Neutrophil (primary cell): Measurements from ENCODE around the gene BAX.
"Not testable (repeated sequence)": the region's sequence is repeated elsewhere in the genome, so short reads cannot be mapped to it uniquely, and the experiment has no call there.

Experiments
- H3K27ac ChIP-seq: fragments of 200-600 bp; sonication (generic); 2 replicates; pipeline ENCODE4 v1.5.1; 2016; ENCODE audit warnings: mild to moderate bottlenecking, moderate library complexity
- H3K27me3 ChIP-seq: fragments of 200-600 bp; sonication (generic); 2 replicates; pipeline ENCODE4 v1.6.0; 2016; ENCODE audit warnings: mild to moderate bottlenecking
- H3K36me3 ChIP-seq: fragments of 200-600 bp; sonication (generic); 2 replicates; pipeline ENCODE4 v1.5.1; 2017
- H3K4me1 ChIP-seq, 2 experiments: fragments of 200-600 bp in 1 of 2; sonication (generic) in 1 of 2; 1 replicate in 1 of 2; 2 replicates in 1 of 2; pipeline versions ENCODE4 v1.5.1 to v1.6.1; 2013 to 2016; ENCODE audit warnings: low read depth in 1 of 2, low read length in 1 of 2, mild to moderate bottlenecking in 1 of 2, moderate library complexity in 1 of 2; ENCODE audit not compliant: control insufficient read depth in 1 of 2, insufficient read depth in 1 of 2
- H3K4me3 ChIP-seq, 2 experiments: fragments of 200-600 bp in 1 of 2; sonication (generic) in 1 of 2; 1 replicate in 1 of 2; 2 replicates in 1 of 2; pipeline ENCODE4 v1.5.1; 2013 to 2016; ENCODE audit warnings: low read depth in 1 of 2, low read length in 1 of 2, mild to moderate bottlenecking in 1 of 2, moderate library complexity in 1 of 2
- H3K9me3 ChIP-seq: fragments of 200-600 bp; sonication (generic); 2 replicates; pipeline ENCODE4 v1.5.1; 2016
- CTCF ChIP-seq: fragments of 200-600 bp; sonication (generic); IDR thresholded peaks from 2 replicates; pipeline ENCODE4 v1.5.1; 2016; ENCODE audit warnings: antibody characterized with exemption

Gene BAX

GRCh38 chr19:48926909-48927308, 27.8 kb upstream of the BAX start:
- no peak overlapping the region for H3K27ac ChIP-seq
- peaks cover 9% of the 10 kb centered on the region for H3K27me3 ChIP-seq
- no peak overlapping the region for H3K4me3 ChIP-seq
- H3K36me3 ChIP-seq, result peaks cover 18% of the 10 kb centered on the region
- no peak for TF ChIP-seq CTCF
- no peaks in the 10 kb centered on the region for H3K4me1 ChIP-seq
- H3K9me3 ChIP-seq, result no peaks in the 10 kb centered on the region

GRCh38 chr19:48927692-48928091, 27.0 kb upstream of the BAX start:
- Histone ChIP-seq H3K36me3 (peaks cover 10% of the 10 kb centered on the region), H3K27me3 (peaks cover 17% of the 10 kb centered on the region)
- not testable (repeated sequence) for H3K27ac ChIP-seq, H3K4me3 ChIP-seq, H3K4me1 ChIP-seq, H3K9me3 ChIP-seq

- Histone ChIP-seq H3K9me3 (no peaks in the 10 kb centered on the region), H3K4me1 (peaks cover 5% of the 10 kb centered on the region in 2 experiments), H3K4me3 (no peak overlapping the region), H3K27ac (no peak overlapping the region), H3K36me3 (peaks cover 3% of the 10 kb centered on the region), H3K27me3 (peaks cover 24% of the 10 kb centered on the region)
- TF ChIP-seq CTCF, result no peak
These were observed 26.3 kb upstream of the BAX start for GRCh38 chr19:48928164-48929025.

GRCh38 chr19:48933382-48933932, 21.2 kb upstream of the BAX start, which contains the start of gene DHDH:
TSS of gene DHDH (plus strand) at chr19:48933699. CDS start at chr19:48933722, 23 bp downstream.
- H3K36me3 ChIP-seq, result no peaks in the 10 kb centered on the region
- H3K4me3 ChIP-seq, result peak within 1 kb of the TSS; percentile 58 to 68
- H3K27me3 ChIP-seq, result peaks cover 44% of the 10 kb centered on the region
- H3K27ac ChIP-seq, result peak within 1 kb of the TSS; percentile 21
- TF ChIP-seq CTCF, result peak; percentile 18
- H3K4me1 ChIP-seq, result peaks cover 10 to 11% of the 10 kb centered on the region in 2 experiments
- no peaks in the 10 kb centered on the region for H3K9me3 ChIP-seq

- no peak for TF ChIP-seq CTCF
These were observed 19.8 kb upstream of the BAX start for GRCh38 chr19:48934837-48935236.

GRCh38 chr19:48935864-48936263, 18.8 kb upstream of the BAX start:
- H3K27me3 ChIP-seq, result peaks cover 44% of the 10 kb centered on the region
- no peaks in the 10 kb centered on the region for H3K9me3 ChIP-seq
- no peak overlapping the region for H3K4me3 ChIP-seq
- H3K27ac ChIP-seq, result no peak overlapping the region
- TF ChIP-seq CTCF, result no peak
- H3K36me3 ChIP-seq, result no peaks in the 10 kb centered on the region
- H3K4me1 ChIP-seq, result peaks cover 10 to 11% of the 10 kb centered on the region in 2 experiments

More at GRCh38 chr19:48934837-48935236, 19.8 kb upstream of the BAX start:
- Histone ChIP-seq H3K36me3 (no peaks in the 10 kb centered on the region), H3K27me3 (peaks cover 44% of the 10 kb centered on the region), H3K9me3 (no peaks in the 10 kb centered on the region), H3K27ac (no peak overlapping the region), H3K4me1 (peaks cover 10 to 11% of the 10 kb centered on the region in 2 experiments), H3K4me3 (no peak overlapping the region)
